ACHN (cell line): Measurements from ENCODE around the gene GALE.
"Not testable (repeated sequence)": the region's sequence is repeated elsewhere in the genome, so short reads cannot be mapped to it uniquely, and the experiment has no call there.

Experiments used
- DNase-seq: peaks from one replicate; pipeline ENCODE4 v3.0.0-alpha.2; 2015
- in situ Hi-C: cut with HindIII; loops from 2 replicates; pipeline ENCODE4 v1.10.0; 2017; ENCODE audit warnings: low sequenced_read_pairs, low pct_ligation_motif_present, low pct_unique_long_range_greater_than_20kb

GALE gene

GRCh38 chr1:23816361-23816760 is 15.8 kb upstream of the GALE start:
- DNase-seq = no peak
- in situ Hi-C loops = no loop called here

DNA sequence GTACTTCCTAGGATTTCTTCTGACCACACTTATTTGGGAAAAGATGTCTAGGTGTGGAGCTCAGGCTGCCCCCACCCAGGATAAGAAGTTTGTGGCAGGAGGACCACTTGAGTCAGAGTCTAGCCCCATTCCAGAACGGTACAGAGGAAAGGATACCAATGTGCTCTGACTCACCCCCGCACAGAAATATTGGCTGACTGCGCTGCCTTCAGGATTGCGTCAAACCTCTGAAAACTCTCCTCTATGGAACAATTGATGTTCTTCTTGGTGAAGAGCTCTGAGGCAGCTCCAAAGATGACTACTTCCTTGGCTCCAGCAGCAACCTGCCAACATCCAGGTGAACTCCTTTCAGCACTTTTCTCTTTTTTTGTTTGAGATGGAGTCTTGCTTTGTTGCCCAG is 13.5 kb upstream of the GALE start:
- no peak for DNase-seq

GRCh38 chr1:23810818-23811540 is 10.4 kb upstream of the GALE start:
- in situ Hi-C loops = no loop called here
- peak; percentile 53 for DNase-seq

More for the DNA sequence above, 13.5 kb upstream of the GALE start:
- in situ Hi-C loops = no loop called here

- peak; percentile 69 for DNase-seq
- in situ Hi-C loops = no loop called here
Measured at GRCh38 chr1:23809751-23810171, 9.2 kb upstream of the GALE start.

- in situ Hi-C loops = no loop called here
- no peak for DNase-seq
Measured at GRCh38 chr1:23807453-23807852, 6.9 kb upstream of the GALE start.

- no peak for DNase-seq
- in situ Hi-C loops = no loop called here
Measured at GRCh38 chr1:23806280-23806679, 5.7 kb upstream of the GALE start.

DNA sequence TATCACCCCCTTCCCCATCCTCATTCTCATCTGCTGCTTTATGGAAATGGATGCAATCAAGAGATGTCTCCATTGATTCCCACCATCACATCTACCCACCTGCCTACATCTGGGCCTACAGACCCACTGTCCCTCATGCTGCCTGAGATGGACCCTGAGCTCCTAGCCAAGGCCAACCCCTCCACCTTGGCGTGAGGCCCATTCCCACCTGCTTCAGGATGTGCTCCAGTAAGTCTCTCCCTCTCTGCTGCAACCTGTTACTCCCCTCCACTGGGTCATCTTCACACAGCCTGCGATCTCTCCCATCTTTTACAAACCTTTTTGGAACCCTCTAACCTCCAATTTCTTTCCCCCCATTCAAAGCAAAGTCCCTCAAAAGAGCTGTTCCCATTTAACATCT is 4.5 kb upstream of the GALE start:
- no peak for DNase-seq
- in situ Hi-C loops = no loop called here

DNA sequence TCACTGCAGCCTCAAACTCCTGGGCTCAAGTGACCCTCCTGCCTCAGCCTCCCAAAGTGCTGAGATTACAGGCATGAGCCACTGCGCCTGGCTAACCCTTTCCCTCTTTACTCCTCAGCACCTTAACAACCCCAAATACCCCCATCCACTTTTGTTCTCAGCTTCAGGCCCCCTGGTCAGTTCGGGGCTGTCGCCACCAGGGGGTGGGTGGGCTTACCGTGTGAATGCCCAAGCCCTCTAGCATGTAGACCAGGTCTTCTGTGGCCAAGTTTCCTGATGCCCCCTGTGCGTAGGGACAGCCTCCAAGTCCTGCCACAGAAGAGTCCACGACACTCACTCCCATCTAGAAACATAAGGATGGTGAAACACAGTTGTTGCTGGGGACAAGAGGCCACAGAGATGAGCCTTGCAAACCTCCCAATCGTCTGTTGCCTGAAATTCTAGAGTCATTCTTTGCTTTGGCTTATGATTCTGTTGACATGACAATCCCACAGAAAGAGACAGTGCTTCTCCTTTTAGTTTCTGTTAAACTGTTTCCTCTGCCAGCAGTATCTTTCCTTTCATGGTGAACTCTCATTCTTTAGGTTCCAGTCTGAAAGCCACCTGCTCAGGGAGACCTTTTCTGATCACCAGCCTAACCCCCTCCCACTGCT is 3.8 kb upstream of the GALE start:
- DNase-seq = no peak

DNA sequence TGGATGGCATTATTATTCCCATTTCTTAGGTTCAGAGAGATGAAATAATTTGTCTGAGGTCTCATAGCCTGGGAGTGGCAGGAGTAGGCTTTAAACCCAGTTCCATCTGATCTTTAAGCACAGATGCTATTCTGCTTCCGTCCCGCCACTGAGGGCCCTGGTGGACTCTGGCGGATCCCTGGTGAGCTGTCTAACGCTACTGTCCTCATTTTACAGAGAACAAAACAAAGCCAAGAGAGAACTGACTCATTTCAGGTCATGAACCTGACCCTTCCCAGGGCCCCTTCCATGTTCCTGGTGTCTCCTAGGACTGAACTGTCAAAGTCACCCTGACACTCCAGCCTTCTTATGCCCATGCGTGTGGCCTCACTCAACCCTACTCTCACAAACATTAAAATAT is 3.1 kb upstream of the GALE start:
- in situ Hi-C loops = no loop called here
- no peak for DNase-seq

More for the DNA sequence above, 3.8 kb upstream of the GALE start:
- in situ Hi-C loops = no loop called here

DNA sequence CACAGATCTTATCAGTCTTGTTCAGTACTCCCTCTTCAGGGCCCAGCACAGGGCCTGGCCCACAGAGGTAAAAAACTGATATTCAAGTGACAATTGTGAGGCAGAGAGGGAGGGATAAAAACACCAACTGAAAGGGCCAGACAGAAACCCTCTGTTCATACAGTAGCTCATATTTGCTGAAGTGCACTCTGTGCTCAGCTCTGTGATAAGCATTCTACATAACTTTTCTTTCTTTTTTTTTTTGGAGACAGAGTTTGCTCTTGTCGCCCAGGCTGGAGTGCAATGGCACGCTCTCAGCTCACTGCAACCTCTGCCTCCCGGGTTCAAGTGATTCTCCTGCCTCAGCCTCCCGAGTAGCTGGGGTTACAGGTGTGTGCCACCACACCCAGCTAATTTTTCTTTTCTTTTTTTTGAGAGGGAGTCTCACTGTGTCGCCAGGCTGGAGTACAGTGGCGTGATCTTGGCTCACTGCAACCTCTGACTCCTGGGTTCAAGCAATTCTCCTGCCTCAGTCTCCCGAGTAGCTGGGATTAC is 2.3 kb upstream of the GALE start:
- DNase-seq, in situ Hi-C loops: not testable (repeated sequence)

DNA sequence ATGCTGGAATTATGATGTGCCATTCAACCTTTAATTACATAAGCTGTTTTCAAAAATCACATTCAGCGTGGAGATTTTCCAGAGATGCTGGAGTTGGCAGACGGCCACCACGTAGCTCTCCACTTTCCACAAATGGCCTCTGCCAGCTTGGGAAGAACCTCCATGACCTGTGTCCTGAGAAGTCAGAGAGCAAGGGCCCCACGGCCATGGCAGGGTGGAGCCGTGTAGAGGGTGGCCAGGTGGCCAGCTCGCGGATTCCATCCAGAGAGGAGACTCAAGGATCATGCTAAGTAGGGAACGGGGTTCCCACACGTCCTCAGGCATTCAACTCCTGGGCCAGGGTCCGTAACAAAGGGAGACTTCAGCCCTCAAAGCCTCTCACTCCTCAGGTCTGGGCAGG is 1.3 kb upstream of the GALE start:
- in situ Hi-C loops = no loop called here
- DNase-seq = no peak

- in situ Hi-C loops = no loop called here
- DNase-seq = no peak
Measured at GRCh38 chr1:23801338-23801748, 789 bp upstream of the GALE start.

GRCh38 chr1:23799570-23800399 is 769 bp downstream of the GALE start:
- DNase-seq = peak; percentile 88
- in situ Hi-C loops = no loop called here

- DNase-seq = no peak
- in situ Hi-C loops = no loop called here
Measured at GRCh38 chr1:23799255-23799569, 1.3 kb downstream of the GALE start.

GRCh38 chr1:23798662-23799142 is 1.9 kb downstream of the GALE start:
- no peak for DNase-seq
- in situ Hi-C loops = no loop called here

- in situ Hi-C loops = no loop called here
- DNase-seq = no peak
Measured at GRCh38 chr1:23797478-23798448, 2.8 kb downstream of the GALE start.

- DNase-seq = no peak
- in situ Hi-C loops = no loop called here
Measured at GRCh38 chr1:23796466-23797271, 3.9 kb downstream of the GALE start.
